GM19395 (cell line): ENCODE data around the gene ATG4A.

Source experiments
- ATAC-seq: cut with Tn5 transposase; IDR thresholded peaks from one replicate; pipeline ENCODE4 v1.9.1; 2021; ENCODE audit warnings: mild to moderate bottlenecking, moderate library complexity; ENCODE audit not compliant: unreplicated experiment

The ATG4A gene

DNA sequence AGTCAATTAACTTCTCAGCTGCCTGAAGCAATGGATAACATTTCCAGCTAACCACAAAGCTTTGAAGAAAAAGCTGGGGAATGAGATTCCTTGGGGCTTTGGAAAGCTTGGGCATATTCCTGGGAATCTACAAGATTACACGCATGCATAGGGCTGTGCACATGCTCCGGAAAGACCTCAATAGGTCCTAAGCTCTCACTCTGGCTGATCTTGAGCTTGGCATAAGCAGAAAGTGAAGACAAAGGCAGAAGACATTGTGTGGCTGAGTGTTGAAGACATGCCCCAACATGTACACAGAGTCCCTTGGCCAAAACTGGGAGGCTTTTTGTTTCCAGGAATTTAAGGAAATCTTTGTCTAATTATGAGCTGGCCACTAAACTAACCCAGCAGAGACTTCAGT is 31.2 kb downstream of the ATG4A start:
- ATAC-seq = no peak

- ATAC-seq = no peak
Measured at GRCh38 chrX:108123591-108124366, 32.2 kb downstream of the ATG4A start.

DNA sequence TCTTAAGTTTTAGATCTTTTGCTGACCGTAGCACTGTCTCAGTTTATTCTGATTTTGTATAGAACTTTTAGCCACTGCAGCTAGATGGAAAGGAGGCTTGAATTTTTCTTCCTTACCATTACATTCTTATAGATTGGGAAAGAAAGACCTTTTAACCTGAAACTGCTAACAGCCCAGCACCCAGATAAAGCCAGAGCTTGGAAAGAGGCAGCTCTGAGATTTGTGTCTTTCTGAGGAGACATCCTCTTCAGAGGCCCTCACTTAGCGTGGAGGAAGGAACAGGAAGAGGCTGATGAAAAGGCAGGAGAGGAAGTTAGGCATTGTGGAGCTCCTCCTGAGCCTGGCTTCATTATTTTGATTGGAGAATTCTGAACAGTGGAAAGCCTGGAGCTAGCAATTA is 35.1 kb downstream of the ATG4A start:
- no peak for ATAC-seq

DNA sequence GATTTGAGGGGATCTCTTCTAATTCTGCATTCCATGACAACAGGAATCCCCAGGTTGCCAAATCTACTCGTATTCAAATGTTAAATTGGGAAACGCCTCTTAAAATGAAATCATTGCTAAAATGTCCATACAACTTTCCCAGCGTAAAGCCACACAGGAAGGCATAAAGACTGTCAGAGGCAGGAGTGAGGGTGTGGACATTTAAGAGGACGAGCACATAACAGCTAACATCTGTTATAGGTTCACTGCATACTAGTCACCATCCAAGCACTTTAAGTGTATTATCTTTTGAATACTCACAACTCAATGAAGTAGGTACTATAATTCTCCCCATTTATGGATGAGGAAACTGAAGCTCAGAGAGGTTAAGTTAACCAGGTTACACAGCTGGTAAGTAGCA is 35.6 kb downstream of the ATG4A start:
- no peak for ATAC-seq

DNA sequence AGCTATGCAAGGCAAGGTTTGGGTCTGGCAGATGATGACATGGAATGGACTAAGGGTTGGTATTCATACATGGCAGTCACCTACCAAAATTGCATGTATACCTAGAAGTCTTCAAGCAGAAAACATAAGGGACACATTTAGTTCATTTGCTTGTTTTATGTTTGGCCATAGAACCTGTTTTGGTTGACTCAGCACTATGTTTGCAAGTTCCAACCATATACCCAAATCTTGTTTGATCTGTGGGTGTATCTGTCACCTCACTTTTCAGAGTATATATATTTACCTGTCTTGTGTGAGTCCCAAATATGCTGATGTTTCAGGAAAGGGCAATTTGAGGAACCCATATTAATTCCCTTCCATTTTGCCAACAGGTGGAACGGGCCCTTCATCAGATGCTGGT is 39.3 kb downstream of the ATG4A start:
- no peak for ATAC-seq

DNA sequence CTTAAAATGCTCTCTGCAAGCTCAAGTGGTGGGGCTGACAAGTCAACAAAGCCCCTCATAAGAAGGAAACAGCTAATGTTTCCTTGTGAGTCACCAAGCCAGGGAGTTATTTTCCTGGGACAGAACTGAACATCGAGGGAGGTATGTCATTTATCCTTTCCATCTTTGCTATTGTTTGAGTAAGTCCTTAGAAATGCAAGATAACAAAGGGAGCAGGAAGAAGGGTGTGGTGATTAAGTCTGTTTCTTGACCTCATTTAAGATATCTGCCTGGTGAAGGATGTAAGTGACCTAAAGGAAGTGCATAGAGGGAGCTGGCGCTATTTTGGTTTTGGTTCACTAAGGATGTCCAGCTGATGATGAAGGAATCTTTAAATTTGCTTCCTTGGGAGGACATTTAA is 39.9 kb downstream of the ATG4A start:
- ATAC-seq = no peak

DNA sequence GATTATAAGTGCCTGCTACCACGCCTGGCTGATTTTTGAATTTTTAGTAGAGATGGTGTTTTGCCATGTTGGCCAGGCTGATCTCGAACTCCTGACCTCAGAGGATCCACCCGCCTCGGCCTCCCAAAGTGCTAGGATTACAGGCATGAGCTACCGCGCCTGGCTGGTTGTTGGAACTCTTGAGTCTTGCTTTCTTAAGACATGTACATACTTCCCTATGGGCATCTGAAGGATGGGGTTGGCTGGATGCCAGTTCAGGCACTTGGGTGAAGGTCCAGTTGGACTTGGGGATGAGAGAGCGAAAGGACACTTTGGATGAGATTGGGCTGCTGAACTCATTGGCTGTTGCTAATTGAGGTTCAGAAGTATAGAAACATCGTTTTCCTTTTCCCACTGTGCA is 40.5 kb downstream of the ATG4A start:
- no peak for ATAC-seq

DNA sequence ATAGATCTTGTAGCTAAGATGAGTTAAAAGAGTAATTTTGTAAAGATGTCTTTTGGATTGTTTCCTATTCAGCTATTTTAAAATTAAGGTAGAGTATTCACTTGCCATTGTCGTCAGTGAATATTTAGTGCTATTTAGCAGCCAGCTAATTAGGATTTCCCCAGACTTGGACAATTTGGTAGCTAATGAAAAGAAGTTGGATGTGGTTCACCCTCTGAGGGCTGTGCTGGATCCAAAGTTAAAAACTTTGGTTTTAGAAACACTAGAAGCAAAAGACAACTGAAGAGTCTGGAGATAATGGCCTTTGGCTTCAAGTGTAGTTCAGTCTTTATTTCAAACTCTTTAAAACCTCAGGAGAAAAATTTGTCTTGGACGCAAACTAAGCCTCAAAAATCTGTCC is 41.3 kb downstream of the ATG4A start:
- no peak for ATAC-seq

- ATAC-seq = no peak
Measured at GRCh38 chrX:108134724-108135123, 43.1 kb downstream of the ATG4A start.

DNA sequence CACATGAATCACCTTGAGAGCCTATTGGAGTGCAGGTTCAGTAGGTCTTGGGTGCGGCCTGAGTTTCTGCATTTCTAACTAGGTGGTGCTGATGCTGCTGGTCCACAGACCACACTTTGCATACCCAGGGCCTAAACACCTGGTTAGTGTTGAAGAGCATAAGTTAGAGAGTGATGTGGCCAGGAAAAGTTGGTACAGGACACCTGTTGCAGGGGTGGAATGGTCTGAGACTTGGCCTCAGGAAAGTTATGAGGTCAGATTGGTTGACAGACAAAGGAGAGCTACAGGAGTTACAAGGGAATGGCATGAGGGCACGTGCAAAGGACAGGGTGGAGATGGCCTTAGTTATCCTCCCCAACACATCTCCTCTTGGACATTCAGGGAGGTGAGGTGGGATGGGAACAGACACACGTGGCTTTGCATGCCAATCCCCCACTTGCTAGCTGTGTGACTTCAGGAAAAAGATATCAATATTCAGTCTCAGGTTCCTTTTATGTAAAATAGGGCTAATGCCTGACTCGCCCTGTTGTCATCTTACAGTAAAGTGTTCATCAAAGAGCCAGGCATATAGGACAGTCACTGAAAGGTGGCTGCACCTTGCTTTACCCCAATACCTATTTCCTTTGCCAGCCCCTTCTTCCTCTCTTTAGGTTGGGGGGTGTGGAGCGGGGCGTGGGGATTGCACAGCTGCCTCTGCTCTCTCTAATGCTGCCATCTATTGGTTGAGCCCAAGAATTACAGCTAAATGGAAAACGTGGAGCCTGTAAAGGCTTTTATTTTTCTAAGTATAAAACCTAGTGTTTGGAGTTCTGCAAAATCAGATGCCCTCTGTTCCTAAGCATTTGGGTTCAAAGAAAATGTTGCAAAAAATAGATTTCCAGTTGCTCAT is 47.5 kb downstream of the ATG4A start:
- ATAC-seq = no peak

DNA sequence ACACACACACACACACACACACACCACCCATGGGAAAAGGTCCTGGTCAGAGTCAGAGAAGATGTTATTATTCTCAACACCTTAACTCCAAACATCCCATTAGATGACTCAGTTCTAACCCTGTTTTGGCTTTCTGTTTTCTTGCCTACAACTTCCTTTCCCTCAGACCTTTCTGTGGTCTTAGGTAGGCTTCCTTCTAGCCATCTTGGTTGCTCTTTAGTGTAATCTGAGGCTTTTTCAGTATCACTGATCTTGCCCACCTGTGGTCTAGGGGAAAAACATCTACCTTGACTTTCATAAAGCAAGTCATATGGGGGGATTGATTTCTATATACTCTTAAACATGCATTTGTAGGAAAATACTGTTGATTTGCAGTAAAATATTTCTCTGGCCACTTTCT is 56.9 kb downstream of the ATG4A start:
- ATAC-seq = peak; percentile 97

DNA sequence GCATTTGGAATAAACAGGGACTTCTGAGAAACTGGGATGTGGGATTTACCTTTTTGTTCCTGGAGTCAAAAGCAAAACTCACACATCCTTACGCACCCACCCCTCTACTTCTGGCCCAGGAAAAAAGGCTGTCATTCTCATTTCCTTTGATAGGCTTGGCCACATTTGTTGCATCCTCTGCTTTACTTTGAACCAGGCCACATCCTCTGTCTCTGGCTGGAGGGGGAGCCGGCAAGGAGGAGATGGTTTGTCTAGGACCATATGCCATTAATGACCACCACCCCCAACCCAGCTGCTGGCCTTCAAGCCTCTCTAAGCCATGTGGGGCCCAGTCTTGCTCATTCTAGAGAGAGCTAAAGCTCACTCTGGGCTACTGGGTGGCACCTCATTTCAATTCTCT is 64.5 kb downstream of the ATG4A start:
- no peak for ATAC-seq

DNA sequence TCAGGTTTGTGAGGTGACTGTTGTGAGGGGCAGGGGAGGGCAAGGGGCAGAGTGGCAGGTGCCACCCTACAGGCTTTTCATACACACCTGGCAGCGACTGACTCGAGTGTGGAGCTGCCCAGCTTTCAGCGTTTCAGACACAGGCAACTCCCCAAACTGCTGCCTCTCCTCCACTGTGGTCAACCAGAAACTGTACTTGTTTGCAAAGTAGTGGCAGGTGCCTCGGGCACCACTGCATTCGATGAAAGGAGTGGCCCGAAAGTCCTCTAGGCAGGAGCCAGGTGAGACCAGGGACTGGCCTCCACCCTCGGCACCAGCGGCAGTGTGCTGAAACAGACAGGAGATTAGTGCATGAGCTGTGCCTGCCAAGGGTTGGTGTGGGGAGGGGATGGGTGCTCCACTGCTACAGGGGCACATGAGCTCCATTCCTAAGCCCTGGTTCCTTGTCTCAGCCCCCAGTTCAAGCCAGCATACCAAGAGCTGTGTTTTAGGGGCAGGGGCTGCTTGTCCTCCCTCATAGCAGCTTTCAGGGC is 65.4 kb downstream of the ATG4A start:
- ATAC-seq = no peak

- ATAC-seq = no peak
Measured at GRCh38 chrX:108157628-108158027, 66.0 kb downstream of the ATG4A start.

- ATAC-seq = no peak
Measured at GRCh38 chrX:108159028-108159670, 67.6 kb downstream of the ATG4A start.

GRCh38 chrX:108160309-108160708 is 68.7 kb downstream of the ATG4A start:
- no peak for ATAC-seq

- ATAC-seq = no peak
Measured at GRCh38 chrX:108162265-108162664, 70.7 kb downstream of the ATG4A start.

- no peak for ATAC-seq
Measured at GRCh38 chrX:108163333-108164082, 71.9 kb downstream of the ATG4A start.

- peak; percentile 49 for ATAC-seq
Measured at GRCh38 chrX:108165383-108166111, 74.0 kb downstream of the ATG4A start.
